Natural killer cell (primary cell): Measurements from ENCODE around the gene PFDN2. TPM values are rescaled to one million over a fixed set of nuclear protein-coding genes. Genes with fewer than 3 reads are reported as not detected.

Experiments
- ATAC-seq, 3 donors: fragments of 150-1000 bp in 2 of 3; fragments of 200-7000 bp in 1 of 3; cut with Tn5 transposase; 1 replicate in 1 of 3; 2 replicates in 2 of 3; pipeline ENCODE4 v1.10.0; 2021; ENCODE audit warnings: mild to moderate bottlenecking in 2 of 3, moderate library complexity in 2 of 3
- DNase-seq, 2 donors: peaks; one replicate each; pipeline versions ENCODE4 v3.0.0 to v3.0.0-alpha.2; 2013 to 2021; ENCODE audit warnings: mixed read lengths in 1 of 2
- H3K27ac ChIP-seq: one replicate; pipeline ENCODE4 v1.5.1; 2013; ENCODE audit warnings: mild to moderate bottlenecking, low read length
- H3K27me3 ChIP-seq: one replicate; pipeline ENCODE4 v1.6.1; 2013; ENCODE audit warnings: low read length; ENCODE audit not compliant: control insufficient read depth, insufficient read depth
- H3K36me3 ChIP-seq: one replicate; pipeline ENCODE4 v1.6.1; 2013; ENCODE audit warnings: low read length; ENCODE audit not compliant: control insufficient read depth, insufficient read depth
- H3K4me1 ChIP-seq: one replicate; pipeline ENCODE4 v1.6.1; 2013; ENCODE audit warnings: low read length; ENCODE audit not compliant: control insufficient read depth, insufficient read depth
- H3K4me3 ChIP-seq: one replicate; pipeline ENCODE4 v1.5.1; 2013; ENCODE audit warnings: low read length
- H3K9me3 ChIP-seq: one replicate; pipeline ENCODE4 v1.6.1; 2013; ENCODE audit warnings: low read length; ENCODE audit not compliant: control insufficient read depth, insufficient read depth
- H3K27ac Mint-ChIP-seq, 2 donors: one replicate each; pipeline ENCODE4 v1.8.0; 2022; ENCODE audit warnings: mild to moderate bottlenecking in 2 of 2, mixed read lengths in 2 of 2, moderate library complexity in 1 of 2
- H3K27me3 Mint-ChIP-seq, 2 donors: one replicate each; pipeline ENCODE4 v1.8.0; 2022; ENCODE audit warnings: low read depth in 2 of 2, mixed read lengths in 2 of 2
- H3K36me3 Mint-ChIP-seq: one replicate; pipeline ENCODE4 v1.8.0; 2022; ENCODE audit warnings: mixed read lengths
- H3K4me1 Mint-ChIP-seq, 2 donors: one replicate each; pipeline ENCODE4 v1.8.0; 2022; ENCODE audit warnings: mixed read lengths in 2 of 2
- H3K4me3 Mint-ChIP-seq: one replicate; pipeline ENCODE4 v1.8.0; 2022; ENCODE audit warnings: mild to moderate bottlenecking, moderate library complexity, mixed read lengths
- H3K9me3 Mint-ChIP-seq, 2 donors: one replicate each; pipeline ENCODE4 v1.8.0; 2022; ENCODE audit warnings: mixed read lengths in 2 of 2
- WGBS: methylation state at CpG from one replicate; pipeline ENCODE4 v1.1.7; 2013; ENCODE audit warnings: missing lambda C conversion rate; ENCODE audit not compliant: insufficient coverage; 5-methylcytosine and 5-hydroxymethylcytosine counted together
- intact Hi-C: fragments of 100-400 bp; cut with micrococcal nuclease; formaldehyde crosslinking; loops from one replicate; pipeline ENCODE4 v1.14.2; 2022
- total RNA-seq, 4 donors: library from RNA; stranded (reverse); fragments of 120-200 nt in 1 of 4; gene quantifications; one replicate each; pipeline versions ENCODE4 v1.2.3 to v1.2.4, GENCODE V29; 2013 to 2022
- TF ChIP-seq, protein P1 (sequence below): fragments of 200-600 bp; IDR thresholded peaks from one replicate; pipeline ENCODE4 v1.8.0; 2022; ENCODE audit warnings: antibody characterized with exemption

Gene PFDN2
- total RNA-seq, 3 donors from 2014 or later (not counting 1 experiment from before 2014, with no cell fraction given) = 31.6 to 40.0 (median 35.0) TPM

DNA sequence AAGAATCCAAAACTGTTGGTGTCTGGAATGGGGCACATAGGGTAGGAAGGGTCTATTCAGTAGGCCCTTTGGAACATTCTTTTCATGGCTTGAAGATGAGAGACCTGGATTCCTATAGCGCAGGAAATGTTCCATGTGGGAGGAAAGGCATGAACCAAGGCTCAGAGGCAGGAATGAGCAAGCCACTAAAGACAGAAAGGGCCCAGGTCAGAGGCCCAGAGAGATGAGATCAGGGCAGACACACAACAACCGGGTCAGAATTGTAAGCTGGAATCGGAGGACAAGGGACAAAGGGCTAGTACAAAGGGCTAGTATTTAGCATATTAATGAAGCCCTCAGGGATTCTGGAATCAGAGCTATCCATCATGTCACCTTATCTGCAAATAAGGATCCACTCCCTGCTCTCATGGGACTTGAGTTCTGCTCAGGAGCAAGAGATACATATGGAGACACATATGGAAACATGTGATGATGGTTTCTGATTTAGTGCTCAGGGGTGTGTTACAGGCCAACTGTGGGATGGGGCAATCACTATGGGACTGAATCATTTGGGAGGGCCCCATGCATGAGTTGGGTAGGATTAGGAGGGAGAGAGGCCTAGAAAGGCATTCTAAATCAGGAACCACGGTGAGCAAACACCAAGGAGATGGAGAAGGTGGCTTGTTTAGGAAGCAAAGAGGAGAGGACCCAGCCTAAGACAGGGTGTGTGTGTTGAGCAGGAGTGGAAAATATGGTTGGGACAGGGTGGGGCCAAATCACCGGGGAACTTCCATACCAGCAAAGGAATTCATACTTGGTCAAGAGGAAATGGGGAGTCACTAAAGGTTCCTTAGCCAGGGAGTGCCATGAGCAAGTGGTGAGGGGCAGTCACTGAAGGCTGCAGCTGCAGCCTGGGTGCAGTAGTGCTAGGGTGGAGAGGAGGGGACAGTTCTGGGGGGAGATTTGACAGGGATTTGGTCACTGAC is 37.1 kb downstream of the PFDN2 start:
- DNase-seq (no peak), ATAC-seq (no peak)
- intact Hi-C loops = no loop called here
- H3K36me3 Mint-ChIP-seq = no peaks in the 10 kb centered on the region
- no peak overlapping the region for H3K27ac Mint-ChIP-seq
- Histone ChIP-seq H3K27me3 (no peaks in the 10 kb centered on the region), H3K9me3 (no peaks in the 10 kb centered on the region), H3K27ac (no peak overlapping the region), H3K4me1 (peaks cover 6% of the 10 kb centered on the region), H3K36me3 (no peaks in the 10 kb centered on the region), H3K4me3 (no peak overlapping the region)
- peaks cover 0 to 2% of the 10 kb centered on the region in 2 donors for H3K27me3 Mint-ChIP-seq
- no peaks in the 10 kb centered on the region for H3K9me3 Mint-ChIP-seq
- no peak overlapping the region for H3K4me3 Mint-ChIP-seq
- no peaks in the 10 kb centered on the region for H3K4me1 Mint-ChIP-seq
- whole genome bisulfite sequencing = 96% methylated on average over 5 of the region's 5 CpGs
- TF ChIP-seq, protein P1, sequence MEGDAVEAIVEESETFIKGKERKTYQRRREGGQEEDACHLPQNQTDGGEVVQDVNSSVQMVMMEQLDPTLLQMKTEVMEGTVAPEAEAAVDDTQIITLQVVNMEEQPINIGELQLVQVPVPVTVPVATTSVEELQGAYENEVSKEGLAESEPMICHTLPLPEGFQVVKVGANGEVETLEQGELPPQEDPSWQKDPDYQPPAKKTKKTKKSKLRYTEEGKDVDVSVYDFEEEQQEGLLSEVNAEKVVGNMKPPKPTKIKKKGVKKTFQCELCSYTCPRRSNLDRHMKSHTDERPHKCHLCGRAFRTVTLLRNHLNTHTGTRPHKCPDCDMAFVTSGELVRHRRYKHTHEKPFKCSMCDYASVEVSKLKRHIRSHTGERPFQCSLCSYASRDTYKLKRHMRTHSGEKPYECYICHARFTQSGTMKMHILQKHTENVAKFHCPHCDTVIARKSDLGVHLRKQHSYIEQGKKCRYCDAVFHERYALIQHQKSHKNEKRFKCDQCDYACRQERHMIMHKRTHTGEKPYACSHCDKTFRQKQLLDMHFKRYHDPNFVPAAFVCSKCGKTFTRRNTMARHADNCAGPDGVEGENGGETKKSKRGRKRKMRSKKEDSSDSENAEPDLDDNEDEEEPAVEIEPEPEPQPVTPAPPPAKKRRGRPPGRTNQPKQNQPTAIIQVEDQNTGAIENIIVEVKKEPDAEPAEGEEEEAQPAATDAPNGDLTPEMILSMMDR = no peak

- no peaks in the 10 kb centered on the region for H3K36me3 Mint-ChIP-seq
- H3K4me3 Mint-ChIP-seq = no peak overlapping the region
- TF ChIP-seq, protein P1 = no peak
- intact Hi-C loops = loop anchor here (10.0 kb wide), 1 partner anchor 1255 kb away; the partner anchor contains the start of gene SLAMF8
- H3K4me1 Mint-ChIP-seq = peaks cover 0 to under 1% of the 10 kb centered on the region in 2 donors
- Histone ChIP-seq H3K36me3 (no peaks in the 10 kb centered on the region), H3K4me1 (peaks cover 6% of the 10 kb centered on the region), H3K9me3 (no peaks in the 10 kb centered on the region), H3K27me3 (no peaks in the 10 kb centered on the region), H3K27ac (no peak overlapping the region), H3K4me3 (no peak overlapping the region)
- H3K27ac Mint-ChIP-seq = no peak overlapping the region
- no peak for ATAC-seq
- WGBS = 80% methylated on average over 41 of the region's 41 CpGs
- H3K27me3 Mint-ChIP-seq = peaks cover 0 to 2% of the 10 kb centered on the region in 2 donors
- no peaks in the 10 kb centered on the region for H3K9me3 Mint-ChIP-seq
- no peak for DNase-seq
These were observed 38.3 kb downstream of the PFDN2 start for GRCh38 chr1:161079436-161080110.

DNA sequence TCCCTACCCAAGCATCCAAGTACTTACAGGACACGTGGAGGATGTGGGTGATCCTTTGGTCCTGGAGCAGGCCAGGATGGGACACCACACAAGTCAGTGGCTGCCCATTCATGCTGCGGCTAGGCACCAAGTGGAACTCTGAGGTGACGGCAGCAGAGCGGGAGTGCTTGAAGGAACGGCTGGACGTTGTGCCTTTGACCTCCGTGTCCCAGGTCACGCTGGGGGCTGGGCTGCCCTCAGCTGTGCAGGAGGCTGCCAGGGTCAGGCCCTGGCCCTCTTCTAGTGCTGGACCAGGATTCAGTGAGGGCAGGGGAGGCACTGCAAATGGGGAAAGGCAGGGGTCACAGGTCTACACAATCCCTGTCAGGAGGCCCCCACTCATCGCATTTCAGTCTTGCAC is 40.4 kb downstream of the PFDN2 start:
- no peak overlapping the region for H3K27ac ChIP-seq
- peaks cover under 1% of the 10 kb centered on the region for H3K4me1 ChIP-seq
- Mint-ChIP-seq H3K27ac (no peak overlapping the region), H3K36me3 (no peaks in the 10 kb centered on the region), H3K4me1 (peaks cover 6 to 14% of the 10 kb centered on the region in 2 donors), H3K9me3 (no peaks in the 10 kb centered on the region), H3K27me3 (peaks cover 0 to 2% of the 10 kb centered on the region in 2 donors), H3K4me3 (no peak overlapping the region)
- no peaks in the 10 kb centered on the region for H3K27me3 ChIP-seq
- H3K9me3 ChIP-seq = no peaks in the 10 kb centered on the region
- TF ChIP-seq, protein P1 = no peak
- no peaks in the 10 kb centered on the region for H3K36me3 ChIP-seq
- intact Hi-C loops = loop anchor here (10.0 kb wide), 1 partner anchor 1253 kb away; the partner anchor contains the start of gene SLAMF8
- WGBS = 98% methylated on average over 9 of the region's 9 CpGs
- DNase-seq (no peak), ATAC-seq (no peak)
- no peak overlapping the region for H3K4me3 ChIP-seq
